NCI-H187 (cell line): ENCODE measurements around the gene C3orf20.
"Not testable (repeated sequence)": the region's sequence is repeated elsewhere in the genome, so short reads cannot be mapped to it uniquely, and the experiment has no call there.

Source experiments
- DNase-seq, 2 experiments: peaks; one replicate each; lab custom pipeline; 2025; lab: John Stamatoyannopoulos, UW

C3orf20 gene

GRCh38 chr3:14700891-14701290 lies 25.9 kb downstream of the C3orf20 start:
- no peak for DNase-seq

- DNase-seq, result no peak
Measured at GRCh38 chr3:14701676-14702075, 26.7 kb downstream of the C3orf20 start.

GRCh38 chr3:14703128-14703750 lies 28.3 kb downstream of the C3orf20 start:
- no peak for DNase-seq

GRCh38 chr3:14703791-14704190 lies 28.9 kb downstream of the C3orf20 start:
- no peak for DNase-seq

- DNase-seq, result no peak
Measured at GRCh38 chr3:14706096-14706495, 31.2 kb downstream of the C3orf20 start.

- no peak for DNase-seq
Measured at GRCh38 chr3:14716591-14716990, 41.6 kb downstream of the C3orf20 start.

GRCh38 chr3:14717307-14717706 lies 42.4 kb downstream of the C3orf20 start:
- no peak for DNase-seq

- DNase-seq, result no peak
Measured at GRCh38 chr3:14718539-14718938, 43.6 kb downstream of the C3orf20 start.

- no peak for DNase-seq
Measured at GRCh38 chr3:14719006-14719405, 44.1 kb downstream of the C3orf20 start.

- no peak for DNase-seq
Measured at GRCh38 chr3:14721126-14721864, 46.4 kb downstream of the C3orf20 start.

GRCh38 chr3:14725013-14725412 lies 50.1 kb downstream of the C3orf20 start:
- no peak for DNase-seq

GRCh38 chr3:14725564-14726440 lies 50.9 kb downstream of the C3orf20 start:
- DNase-seq, result no peak

GRCh38 chr3:14726441-14726780 lies 51.5 kb downstream of the C3orf20 start:
- no peak for DNase-seq

- no peak for DNase-seq
Measured at GRCh38 chr3:14728113-14728512, 53.2 kb downstream of the C3orf20 start.

GRCh38 chr3:14730703-14731382 lies 55.9 kb downstream of the C3orf20 start:
- no peak for DNase-seq

GRCh38 chr3:14740983-14741382 lies 66.0 kb downstream of the C3orf20 start:
- DNase-seq, result no peak

- no peak for DNase-seq
Measured at GRCh38 chr3:14741510-14741909, 66.6 kb downstream of the C3orf20 start.

GRCh38 chr3:14744556-14744955 lies 69.6 kb downstream of the C3orf20 start:
- DNase-seq, result no peak

- no peak for DNase-seq
Measured at GRCh38 chr3:14750650-14751049, 75.7 kb downstream of the C3orf20 start.

- not testable (repeated sequence) for DNase-seq
Measured at GRCh38 chr3:14752979-14753378, 78.0 kb downstream of the C3orf20 start.

GRCh38 chr3:14757153-14757700 lies 82.3 kb downstream of the C3orf20 start:
- DNase-seq, result no peak

- no peak for DNase-seq
Measured at GRCh38 chr3:14758297-14758696, 83.4 kb downstream of the C3orf20 start.
